Gastrocnemius medialis (tissue), 4 donors: ENCODE measurements around the gene PDCD11. TPM values are rescaled to one million over a fixed set of nuclear protein-coding genes. Genes with fewer than 3 reads are reported as not detected.
A peak's percentile ranks its signal among the peaks of the same experiment; 100 is the strongest.

ENCODE experiments used
- ATAC-seq, 2 donors: fragments of 150-250 bp; one replicate each; pipeline ENCODE4 v1.9.1; 2016
- DNase-seq, 2 donors: peaks; one replicate each; pipeline ENCODE4 v3.0.0-alpha.2; 2019
- H3K27ac ChIP-seq, 4 donors: fragments of 200-600 bp; sonication (generic); 1 replicate in 1 of 4; 2 replicates in 3 of 4; pipeline ENCODE4 v1.5.1; 2016 to 2018; ENCODE audit warnings: mild to moderate bottlenecking in 2 of 4, moderate library complexity in 1 of 4
- H3K27me3 ChIP-seq, 3 donors: fragments of 200-600 bp; sonication (generic) in 2 of 3; 1 replicate in 1 of 3; 2 replicates in 2 of 3; pipeline versions ENCODE4 v1.5.1 to v1.6.0; 2016 to 2019; ENCODE audit warnings: mild to moderate bottlenecking in 1 of 3, moderate library complexity in 1 of 3
- H3K36me3 ChIP-seq, 2 donors: fragments of 200-600 bp; sonication (generic) in 1 of 2; one replicate each; pipeline ENCODE4 v1.5.1; 2017 to 2018
- H3K4me1 ChIP-seq, 2 donors: fragments of 200-600 bp; sonication (generic) in 1 of 2; one replicate each; pipeline ENCODE4 v1.5.1; 2016 to 2017; ENCODE audit warnings: mild to moderate bottlenecking in 2 of 2
- H3K4me3 ChIP-seq, 4 donors: fragments of 200-600 bp; sonication (generic) in 3 of 4; 1 replicate in 1 of 4; 2 replicates in 3 of 4; pipeline ENCODE4 v1.5.1; 2016 to 2019; ENCODE audit warnings: mild to moderate bottlenecking in 2 of 4
- H3K9me3 ChIP-seq, 3 donors: fragments of 200-600 bp; sonication (generic) in 2 of 3; 1 replicate in 1 of 3; 2 replicates in 2 of 3; pipeline ENCODE4 v1.5.1; 2016 to 2019
- CTCF ChIP-seq, 5 experiments: fragments of 450-650 bp in 3 of 5; fragments of 200-600 bp in 2 of 5; sonication (generic) in 2 of 5; IDR thresholded peaks in 4 of 5; conservative IDR thresholded peaks in 1 of 5; 1 replicate in 4 of 5; 2 replicates in 1 of 5; pipeline ENCODE4 v1.5.1; 2016 to 2019; ENCODE audit warnings: antibody characterized with exemption in 5 of 5, mild to moderate bottlenecking in 3 of 5, moderate library complexity in 3 of 5
- POLR2A ChIP-seq, 2 donors: fragments of 450-650 bp; IDR thresholded peaks; one replicate each; pipeline ENCODE4 v1.6.1; 2017; ENCODE audit warnings: antibody characterized with exemption in 2 of 2, mild to moderate bottlenecking in 2 of 2, moderate library complexity in 2 of 2
- in situ Hi-C, 4 donors: fragments of 200-750 bp; cut with MboI; loops; one replicate each; pipeline versions ENCODE4 v1.15.0 to v1.8.0; 2017; ENCODE audit warnings: low sequenced_read_pairs in 4 of 4
- intact Hi-C: fragments of 100-400 bp; cut with DNase I; formaldehyde crosslinking; loops from one replicate; pipeline ENCODE4 v1.15.1; 2023; ENCODE audit warnings: low total_unique reads
- total RNA-seq, 4 donors: library from RNA; depleted of rRNA; stranded (reverse); fragments of >200 nt; gene quantifications; one replicate each; pipeline versions ENCODE4 v1.1.0 to v1.2.3, GENCODE V29; 2016

The PDCD11 gene
- total RNA-seq, 4 donors from 2014 or later: 16.7 to 22.7 (median 19.5) TPM

- H3K27me3 ChIP-seq: no peaks in the 10 kb centered on the region
- no peaks in the 10 kb centered on the region for H3K9me3 ChIP-seq
- H3K36me3 ChIP-seq: peaks cover 0 to 93% of the 10 kb centered on the region in 2 donors
- in situ Hi-C loops: no loop called here
- H3K4me1 ChIP-seq: peaks cover 38 to 40% of the 10 kb centered on the region in 2 donors
- ATAC-seq (no peak), DNase-seq (no peak)
- H3K27ac ChIP-seq: peak overlapping the region in 3 of 4 donors; percentile 77 to 86 (median 81)
- intact Hi-C loops: no loop called here
- TF ChIP-seq POLR2A (IDR thresholded peaks at IDR 0.05): no peak
- no peak for TF ChIP-seq CTCF (IDR thresholded peaks at IDR 0.05 in 4 of 5, conservative IDR thresholded peaks at IDR 0.05 in 1 of 5)
- H3K4me3 ChIP-seq: no peak overlapping the region
These were observed 48.1 kb downstream of the PDCD11 start for GRCh38 chr10:103444478-103444877.

GRCh38 chr10:103445366-103445765 lies 48.9 kb downstream of the PDCD11 start:
- intact Hi-C loops (no loop called here), in situ Hi-C loops (no loop called here)
- no peak for ATAC-seq
- no peak for DNase-seq
- H3K27me3 ChIP-seq: no peaks in the 10 kb centered on the region
- no peak overlapping the region for H3K4me3 ChIP-seq
- peaks cover 40 to 41% of the 10 kb centered on the region in 2 donors for H3K4me1 ChIP-seq
- TF ChIP-seq CTCF (IDR thresholded peaks at IDR 0.05 in 4 of 5, conservative IDR thresholded peaks at IDR 0.05 in 1 of 5) (no peak), POLR2A (IDR thresholded peaks at IDR 0.05) (no peak)
- H3K27ac ChIP-seq: peak overlapping the region; percentile 77 to 86 (median 80)
- peaks cover 0 to 91% of the 10 kb centered on the region in 2 donors for H3K36me3 ChIP-seq
- no peaks in the 10 kb centered on the region for H3K9me3 ChIP-seq

- ATAC-seq: peak; percentile 55 to 77
- in situ Hi-C loops: no loop called here
- Histone ChIP-seq H3K27ac (peak overlapping the region; percentile 77 to 88 (median 83)), H3K36me3 (peaks cover 0 to 85% of the 10 kb centered on the region in 2 donors), H3K9me3 (no peaks in the 10 kb centered on the region), H3K27me3 (no peaks in the 10 kb centered on the region), H3K4me3 (no peak overlapping the region), H3K4me1 (peaks cover 40 to 41% of the 10 kb centered on the region in 2 donors)
- intact Hi-C loops: no loop called here
- no peak for TF ChIP-seq POLR2A (IDR thresholded peaks at IDR 0.05)
- no peak for TF ChIP-seq CTCF (IDR thresholded peaks at IDR 0.05 in 4 of 5, conservative IDR thresholded peaks at IDR 0.05 in 1 of 5)
- peak; percentile 58 to 81 for DNase-seq
These were observed 49.5 kb downstream of the PDCD11 start for GRCh38 chr10:103445767-103446567.

- ATAC-seq (no peak), DNase-seq (no peak)
- peak overlapping the region; percentile 62 to 88 (median 83) for H3K27ac ChIP-seq
- peaks cover 0 to 74% of the 10 kb centered on the region in 2 donors for H3K36me3 ChIP-seq
- peaks cover 0 to 6% (median 0%) of the 10 kb centered on the region in 3 donors for H3K27me3 ChIP-seq
- H3K4me1 ChIP-seq: peaks cover 34 to 37% of the 10 kb centered on the region in 2 donors
- H3K9me3 ChIP-seq: no peaks in the 10 kb centered on the region
- in situ Hi-C loops: no loop called here
- no peak overlapping the region for H3K4me3 ChIP-seq
- intact Hi-C loops: no loop called here
- TF ChIP-seq POLR2A (IDR thresholded peaks at IDR 0.05) (no peak), CTCF (IDR thresholded peaks at IDR 0.05 in 4 of 5, conservative IDR thresholded peaks at IDR 0.05 in 1 of 5) (no peak)
These were observed 50.8 kb downstream of the PDCD11 start for GRCh38 chr10:103447187-103447586.
